AG04449 (cell line): ENCODE measurements around the gene RAB27A.
A peak's percentile ranks its signal among the peaks of the same experiment; 100 is the strongest.
"Not testable (repeated sequence)": the region's sequence is repeated elsewhere in the genome, so short reads cannot be mapped to it uniquely, and the experiment has no call there.

Experiments used
- CTCF ChIA-PET: fragments of 350-600 bp; formaldehyde crosslinking; extraction: SDS; loops from one replicate; lab custom pipeline; 2021; ENCODE audit warnings: antibody characterized with exemption; lab: Yijun Ruan, JAX
- POLR2A ChIA-PET: fragments of 400-600, 350-600 bp; formaldehyde crosslinking; extraction: SDS; loops from one replicate; lab custom pipeline; 2020; ENCODE audit warnings: antibody characterized with exemption, inconsistent platforms; lab: Yijun Ruan, JAX
- DNase-seq: peaks from one replicate; pipeline ENCODE4 v3.0.0-alpha.2; 2010; ENCODE audit warnings: low read depth, low spot score
- H3K4me3 ChIP-seq: 2 replicates; pipeline ENCODE4 v1.5.1; 2011; ENCODE audit warnings: low read depth, mild to moderate bottlenecking, control low read depth, low read length
- CTCF ChIP-seq: IDR thresholded peaks from one replicate; pipeline ENCODE4 v1.5.1; 2011; ENCODE audit warnings: mild to moderate bottlenecking, moderate library complexity, low read length, control low read depth, inconsistent platforms; ENCODE audit not compliant: insufficient read depth; ENCODE audit errors: missing control alignments

The RAB27A gene

GRCh38 chr15:55290528-55291057 is 980 bp upstream of the RAB27A start:
- no peak for DNase-seq
- peak; percentile 91 for TF ChIP-seq CTCF
- ChIA-PET CTCF (interaction anchor here (0.7 to 5.3 kb wide), 21 partner anchors 8 to 149 kb away, joined by 3 to 170 read pairs (median 5); partner anchors contain the start of genes PIGB, PIGBOS1 and RSL24D1), POLR2A (interaction anchor here (0.6 kb wide), 1 partner anchor 49 kb away, joined by 3 read pairs; no protein-coding TSS in a partner anchor)
- H3K4me3 ChIP-seq = peak overlapping the region; percentile 79

- ChIA-PET POLR2A (no interaction called here), CTCF (no interaction called here)
- no peak for DNase-seq
- H3K4me3 ChIP-seq = peak overlapping the region; percentile 79
- no peak for TF ChIP-seq CTCF
These were observed 435 bp downstream of the RAB27A start for GRCh38 chr15:55289011-55289745.

DNA sequence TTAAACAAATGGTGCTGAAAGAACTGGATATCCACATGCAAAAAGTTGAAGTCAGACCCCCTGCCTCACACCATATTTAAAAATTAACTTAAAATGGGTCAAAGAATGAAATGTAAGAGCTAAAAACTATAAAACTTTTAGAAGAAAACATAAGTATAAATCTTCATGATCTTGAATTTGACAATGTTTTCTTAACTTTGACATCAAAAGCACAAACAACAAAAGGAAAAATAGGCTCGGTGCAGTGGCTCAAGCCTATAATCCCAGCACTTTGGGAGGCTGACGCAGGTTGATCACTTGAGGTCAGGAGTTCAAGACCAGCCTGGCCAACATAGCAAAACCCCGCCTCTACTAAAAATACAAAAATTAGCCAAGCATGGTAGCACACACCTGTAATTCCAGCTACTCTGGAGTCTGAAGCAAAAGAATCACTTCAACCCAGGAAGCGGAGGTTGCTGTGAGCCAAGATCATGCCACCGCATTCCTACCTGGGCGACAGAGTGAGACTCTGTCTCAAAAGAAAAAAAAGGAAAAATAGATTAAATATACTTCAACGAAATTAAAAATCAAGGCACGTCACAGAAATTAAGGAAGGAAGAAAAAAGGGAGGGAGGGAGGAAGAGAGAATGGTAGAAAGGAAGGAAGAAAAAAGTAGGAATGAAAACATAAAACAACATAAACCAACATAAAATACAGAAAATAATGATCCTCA is 1.5 kb downstream of the RAB27A start:
- no peak for TF ChIP-seq CTCF
- POLR2A ChIA-PET = no interaction called here
- CTCF ChIA-PET = interaction anchor here (0.9 to 2.0 kb wide), 2 partner anchors 70 to 72 kb away, joined by 3 to 10 read pairs; no protein-coding TSS in a partner anchor

DNA sequence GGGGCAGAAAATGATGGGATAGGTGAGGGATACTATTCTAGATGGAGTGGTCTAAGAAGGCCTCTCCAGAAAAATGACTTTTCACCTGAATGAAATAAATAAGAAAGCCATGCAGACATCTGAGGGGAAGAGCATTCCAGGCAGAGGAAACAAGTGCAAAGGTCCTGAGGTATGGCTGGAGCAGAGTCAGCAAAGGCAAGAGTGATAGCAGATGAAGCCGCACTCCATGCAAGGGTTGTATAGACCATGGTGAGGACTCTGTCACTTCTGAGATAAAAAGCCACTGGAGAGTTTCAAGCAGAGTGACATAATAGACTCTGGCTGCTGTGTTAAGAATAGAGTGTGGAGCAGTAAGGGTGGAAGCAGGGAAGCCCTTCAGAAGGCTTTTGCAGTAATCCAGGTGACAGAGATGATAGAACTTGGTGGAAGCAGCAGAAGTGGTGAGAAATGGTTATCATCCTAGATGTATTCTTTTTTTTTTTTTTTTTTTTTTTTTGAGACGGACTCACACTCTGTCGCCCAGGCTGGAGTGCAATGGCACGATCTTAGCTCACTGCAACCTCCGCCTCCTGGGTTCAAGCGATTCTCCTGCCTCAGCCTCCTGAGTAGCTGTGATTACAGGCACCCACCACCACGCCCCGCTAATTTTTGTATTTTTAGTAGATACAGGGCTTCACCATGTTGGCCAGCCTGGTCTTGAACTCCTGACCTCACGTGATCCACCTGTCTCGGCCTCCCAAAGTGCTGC is 3.0 kb downstream of the RAB27A start:
- POLR2A ChIA-PET, H3K4me3 ChIP-seq: not testable (repeated sequence)
- CTCF ChIA-PET = interaction anchor here (0.6 to 2.0 kb wide), 5 partner anchors 14 to 152 kb away, joined by 3 to 10 read pairs (median 4); partner anchors contain the start of gene RSL24D1

More for the DNA sequence above, 1.5 kb downstream of the RAB27A start:
- DNase-seq = no peak
- no peak overlapping the region for H3K4me3 ChIP-seq

DNA sequence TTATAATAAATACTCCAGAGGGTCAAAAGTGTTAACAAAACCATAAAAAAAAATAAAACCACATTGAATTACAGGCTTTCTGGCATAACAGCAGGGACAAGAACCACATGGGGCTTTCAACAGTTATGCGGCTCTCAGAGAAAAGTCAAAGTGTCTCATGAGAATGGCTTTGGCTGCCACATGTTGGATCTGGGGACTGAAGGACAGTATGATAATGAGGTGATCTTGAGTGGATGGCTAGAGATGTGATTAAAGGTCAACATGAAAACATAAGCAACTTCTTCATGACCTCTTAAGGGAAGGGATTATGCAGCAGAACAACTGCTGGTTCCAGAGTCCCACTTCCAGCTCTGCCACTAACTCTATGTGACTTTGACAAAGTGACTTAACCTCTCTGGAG is 5.2 kb downstream of the RAB27A start:
- POLR2A ChIA-PET = no interaction called here
- TF ChIP-seq CTCF = no peak
- no peak overlapping the region for H3K4me3 ChIP-seq
- CTCF ChIA-PET = interaction anchor here (1.2 kb wide), 1 partner anchor 66 kb away, joined by 3 read pairs; no protein-coding TSS in a partner anchor
- DNase-seq = no peak

More for the DNA sequence above, 3.0 kb downstream of the RAB27A start:
- not testable (repeated sequence) for DNase-seq
